ENCODE measurements around the gene PCNX2.

- TF ChIP-seq CTCF (IDR thresholded peaks at IDR 0.05; ENCODE audit: extremely low read depth in 1 of 2, insufficient read depth in 1 of 2, low read depth in 1 of 2, low read length in 2 of 2) (no peak), FOS (IDR thresholded peaks at IDR 0.05; ENCODE audit: borderline replicate concordance, insufficient read depth, low read length) (no peak)
Measured at GRCh38 chr1:233282582-233282886, 13.0 kb downstream of the PCNX2 start.
